ENCODE results near the gene APBB1IP.

- no peak for TF ChIP-seq EP300 (IDR thresholded peaks at IDR 0.05; ENCODE audit: borderline replicate concordance)
- TF ChIP-seq FOXM1 (IDR thresholded peaks at IDR 0.05; ENCODE audit: borderline replicate concordance, low read depth): no peak
- TF ChIP-seq REST (IDR thresholded peaks at IDR 0.05; ENCODE audit: low read depth): no peak
- no peak for TF ChIP-seq EGR1 (IDR thresholded peaks at IDR 0.05)
- TF ChIP-seq YY1 (IDR thresholded peaks at IDR 0.05; ENCODE audit: low read depth): no peak
These were observed 150.5 kb downstream of the APBB1IP start for GRCh38 chr10:26588611-26589010.
